Stimulated activated CD8-positive, alpha-beta memory T cell treated with anti-CD3 and anti-CD28 coated beads, Interleukin-12 subunit alpha, Interleukin-12 subunit beta, amount 100 ng/mL, for 24 hours (primary cell): ENCODE data around the gene FANCG.

Source experiments
- DNase-seq: peaks from one replicate; pipeline ENCODE4 v3.0.0-alpha.2; 2020; ENCODE audit errors: extremely low read depth

FANCG gene

GRCh38 chr9:35060548-35061207 lies 19.1 kb downstream of the FANCG start:
- no peak for DNase-seq

- no peak for DNase-seq
Observed at GRCh38 chr9:35059438-35059837, 20.3 kb downstream of the FANCG start.

GRCh38 chr9:35057271-35057620 lies 22.5 kb downstream of the FANCG start:
- no peak for DNase-seq

GRCh38 chr9:35056571-35057270 lies 23.0 kb downstream of the FANCG start:
- no peak for DNase-seq

- no peak for DNase-seq
Observed at GRCh38 chr9:35054871-35055644, 24.7 kb downstream of the FANCG start.

- no peak for DNase-seq
Observed at GRCh38 chr9:35054185-35054835, 25.4 kb downstream of the FANCG start.

GRCh38 chr9:35051069-35051967 lies 28.4 kb downstream of the FANCG start:
- DNase-seq = peak; percentile 7

- no peak for DNase-seq
Observed at GRCh38 chr9:35048511-35048910, 31.2 kb downstream of the FANCG start.

GRCh38 chr9:35044071-35044470 lies 35.7 kb downstream of the FANCG start:
- DNase-seq = no peak

- no peak for DNase-seq
Observed at GRCh38 chr9:35042891-35043545, 36.7 kb downstream of the FANCG start.

GRCh38 chr9:35042081-35042604 lies 37.6 kb downstream of the FANCG start:
- no peak for DNase-seq

GRCh38 chr9:35035851-35036701 lies 43.7 kb downstream of the FANCG start:
- no peak for DNase-seq

GRCh38 chr9:35033101-35033500 lies 46.6 kb downstream of the FANCG start:
- no peak for DNase-seq

GRCh38 chr9:35029852-35030251 lies 49.9 kb downstream of the FANCG start:
- DNase-seq = no peak

- no peak for DNase-seq
Observed at GRCh38 chr9:35029241-35029640, 50.5 kb downstream of the FANCG start.

- no peak for DNase-seq
Observed at GRCh38 chr9:35028341-35028740, 51.4 kb downstream of the FANCG start.

- DNase-seq = no peak
Observed at GRCh38 chr9:35027860-35028259, 51.9 kb downstream of the FANCG start.

- no peak for DNase-seq
Observed at GRCh38 chr9:35027374-35027773, 52.4 kb downstream of the FANCG start.

GRCh38 chr9:35026671-35027070 lies 53.1 kb downstream of the FANCG start:
- DNase-seq = no peak
